Hepatocyte (in vitro differentiated cells): ENCODE measurements around the gene PES1. TPM values are rescaled to one million over a fixed set of nuclear protein-coding genes. Genes with fewer than 3 reads are reported as not detected.

ENCODE experiments used
- DNase-seq: peaks from one replicate; pipeline ENCODE4 v3.0.0-alpha.2; 2016; ENCODE audit warnings: low spot score
- H2AFZ ChIP-seq: fragments of 200-600 bp; sonication (generic); 2 replicates; pipeline ENCODE4 v1.6.0; 2016; ENCODE audit warnings: antibody characterized with exemption, mild to moderate bottlenecking
- H3K27ac ChIP-seq: fragments of 200-600 bp; sonication (generic); 2 replicates; pipeline ENCODE4 v1.5.1; 2016; ENCODE audit warnings: mild to moderate bottlenecking
- H3K27me3 ChIP-seq: fragments of 200-600 bp; sonication (generic); 2 replicates; pipeline ENCODE4 v1.6.1; 2016
- H3K36me3 ChIP-seq: fragments of 200-600 bp; sonication (generic); replicated peaks from 2 replicates; pipeline ENCODE4 v1.5.1; 2016; ENCODE audit warnings: low read depth; ENCODE audit not compliant: insufficient read depth
- H3K4me1 ChIP-seq: fragments of 200-600 bp; sonication (generic); 2 replicates; pipeline ENCODE4 v1.5.1; 2016; ENCODE audit warnings: mild to moderate bottlenecking, moderate library complexity; ENCODE audit not compliant: insufficient read depth
- H3K4me2 ChIP-seq: fragments of 200-600 bp; sonication (generic); 2 replicates; pipeline ENCODE4 v1.6.0; 2016
- H3K4me3 ChIP-seq: fragments of 200-600 bp; sonication (generic); 2 replicates; pipeline ENCODE4 v1.5.1; 2016; ENCODE audit warnings: mild to moderate bottlenecking
- H3K79me2 ChIP-seq: fragments of 200-600 bp; sonication (generic); 2 replicates; pipeline ENCODE4 v1.6.0; 2017; ENCODE audit warnings: mild to moderate bottlenecking
- H3K9me2 ChIP-seq: fragments of 200-600 bp; sonication (generic); replicated peaks from 2 replicates; pipeline ENCODE4 v1.6.0; 2017; ENCODE audit warnings: mild to moderate bottlenecking; ENCODE audit not compliant: insufficient read depth
- H3K9me3 ChIP-seq: fragments of 200-600 bp; sonication (generic); 2 replicates; pipeline ENCODE4 v1.5.1; 2016; ENCODE audit warnings: low read depth, mild to moderate bottlenecking
- H4K20me1 ChIP-seq: fragments of 200-600 bp; sonication (generic); 2 replicates; pipeline ENCODE4 v1.6.0; 2016; ENCODE audit warnings: mild to moderate bottlenecking; ENCODE audit not compliant: insufficient read depth, poor library complexity, severe bottlenecking
- CTCF ChIP-seq: fragments of 200-600 bp; sonication (generic); IDR thresholded peaks from 2 replicates; pipeline ENCODE4 v1.5.1; 2016; ENCODE audit warnings: antibody characterized with exemption, mild to moderate bottlenecking; ENCODE audit not compliant: poor library complexity
- EZH2 ChIP-seq: fragments of 200-600 bp; sonication (generic); IDR thresholded peaks from 2 replicates; pipeline ENCODE4 v1.6.1; 2016; ENCODE audit warnings: antibody characterized with exemption, mild to moderate bottlenecking, borderline replicate concordance
- EZH2phosphoT487 ChIP-seq: fragments of 200-600 bp; sonication (generic); IDR thresholded peaks from one replicate; pipeline ENCODE4 v1.6.1; 2018; ENCODE audit warnings: antibody characterized with exemption, mild to moderate bottlenecking, low read depth, moderate library complexity; ENCODE audit not compliant: unreplicated experiment, severe bottlenecking
- WGBS: methylation state at CpG from one replicate; pipeline ENCODE4 v1.1.6; 2016; ENCODE audit warnings: low lambda C conversion rate; ENCODE audit errors: missing lambda C conversion rate; 5-methylcytosine and 5-hydroxymethylcytosine counted together
- polyA plus RNA-seq: library from polyadenylated mRNA; unstranded; fragments of >200 nt; fragmentation: Nextera tagmentation; extraction: Ambion mirVana; gene quantifications from 2 replicates; pipeline ENCODE4 v1.2.1, GENCODE V29; 2016
- total RNA-seq: library from RNA; depleted of rRNA; stranded (reverse); fragments of >200 nt; gene quantifications from 2 replicates; pipeline ENCODE4 v1.2.3, GENCODE V29; 2014

The PES1 gene
- total and polyA plus RNA-seq, 2 experiments from 2014 or later = 42.4 to 59.5 TPM

- TF ChIP-seq CTCF = no peak
- TF ChIP-seq EZH2phosphoT487 = no peak
- TF ChIP-seq EZH2 = no peak
- no peaks in the 10 kb centered on the region for H3K9me2 ChIP-seq
- peak overlapping the region; percentile 62 for H3K4me3 ChIP-seq
- H3K27ac ChIP-seq = peak overlapping the region; percentile 82
- peaks cover 9% of the 10 kb centered on the region for H3K4me1 ChIP-seq
- H3K27me3 ChIP-seq = no peaks in the 10 kb centered on the region
- H3K79me2 ChIP-seq = peaks cover 20% of the 10 kb centered on the region
- DNase-seq = peak; percentile 21
- H3K36me3 ChIP-seq = no peaks in the 10 kb centered on the region
- 3% methylated on average over 14 of the region's 14 CpGs for WGBS
- H3K9me3 ChIP-seq = no peaks in the 10 kb centered on the region
- peak overlapping the region; percentile 92 for H3K4me2 ChIP-seq
- peak overlapping the region; percentile 2 for H2AFZ ChIP-seq
- H4K20me1 ChIP-seq = peaks cover 7% of the 10 kb centered on the region
Measured at GRCh38 chr22:30591191-30591587, 521 bp downstream of the PES1 start.

DNA sequence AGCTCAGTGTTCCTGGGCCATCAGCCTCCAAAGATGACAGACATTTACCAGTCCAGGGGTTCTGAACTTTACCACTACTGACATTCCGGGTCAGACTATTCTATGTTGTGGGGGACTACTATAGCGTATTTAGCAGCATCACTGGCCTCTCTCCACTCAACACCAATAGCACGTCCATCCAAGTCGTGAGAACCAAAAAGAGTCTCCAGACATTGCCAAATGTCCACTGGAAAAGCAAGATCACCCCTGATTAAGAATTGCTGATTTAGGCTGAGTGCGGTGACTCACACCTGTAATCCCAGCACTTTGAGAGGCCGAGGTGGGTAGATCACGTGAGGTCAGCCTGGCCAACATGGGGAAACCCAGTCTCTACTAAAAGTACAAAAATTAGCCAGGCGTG is 5.3 kb downstream of the PES1 start:
- no peaks in the 10 kb centered on the region for H3K36me3 ChIP-seq

DNA sequence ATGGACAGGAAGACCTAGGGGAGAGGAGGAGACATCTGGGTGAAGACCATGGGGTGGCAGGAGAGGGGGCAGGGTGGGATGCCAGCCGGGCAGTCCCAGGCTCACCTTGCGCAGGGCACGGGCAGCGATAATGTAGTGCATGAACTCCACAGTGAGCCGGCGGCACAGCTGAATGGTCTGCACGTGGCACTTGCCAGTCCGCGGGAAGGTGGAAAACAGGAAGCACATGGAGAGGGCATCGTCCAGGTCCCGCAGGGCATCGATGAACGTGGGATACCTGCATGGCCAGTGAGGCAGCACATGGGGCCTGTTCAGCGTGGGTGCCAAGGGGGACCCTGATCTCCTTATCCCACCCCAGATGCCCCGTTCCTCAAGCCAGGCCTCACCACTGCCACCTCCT is 7.3 kb downstream of the PES1 start:
- H3K4me1 ChIP-seq = no peaks in the 10 kb centered on the region
- H3K9me2 ChIP-seq = no peaks in the 10 kb centered on the region
- TF ChIP-seq EZH2phosphoT487 (no peak), CTCF (no peak), EZH2 (no peak)
- no peaks in the 10 kb centered on the region for H3K79me2 ChIP-seq
- no peak overlapping the region for H3K4me3 ChIP-seq
- H4K20me1 ChIP-seq = no peaks in the 10 kb centered on the region
- no peak overlapping the region for H2AFZ ChIP-seq
- WGBS = 95% methylated on average over 15 of the region's 15 CpGs
- no peak for DNase-seq
- no peak overlapping the region for H3K4me2 ChIP-seq
- no peaks in the 10 kb centered on the region for H3K9me3 ChIP-seq
- H3K27me3 ChIP-seq = no peaks in the 10 kb centered on the region
- H3K36me3 ChIP-seq = no peaks in the 10 kb centered on the region
- H3K27ac ChIP-seq = no peak overlapping the region

More for the DNA sequence above, 5.3 kb downstream of the PES1 start:
- H3K4me2 ChIP-seq = no peak overlapping the region
- TF ChIP-seq CTCF = no peak
- no peak for TF ChIP-seq EZH2phosphoT487
- no peak for TF ChIP-seq EZH2
- peaks cover 8% of the 10 kb centered on the region for H3K4me1 ChIP-seq
- no peak overlapping the region for H3K27ac ChIP-seq
- no peaks in the 10 kb centered on the region for H3K9me3 ChIP-seq
- no peak overlapping the region for H3K4me3 ChIP-seq
- no peak for DNase-seq
- peaks cover 7% of the 10 kb centered on the region for H4K20me1 ChIP-seq
- no peak overlapping the region for H2AFZ ChIP-seq
- 92% methylated on average over 8 of the region's 8 CpGs for WGBS
- H3K79me2 ChIP-seq = peaks cover 17% of the 10 kb centered on the region
- no peaks in the 10 kb centered on the region for H3K9me2 ChIP-seq
- no peaks in the 10 kb centered on the region for H3K27me3 ChIP-seq
